ENCODE results near the gene GABRA1. TPM values are rescaled to one million over a fixed set of nuclear protein-coding genes. Genes with fewer than 3 reads are reported as not detected.

Gene GABRA1
- total RNA-seq = not detected

DNA sequence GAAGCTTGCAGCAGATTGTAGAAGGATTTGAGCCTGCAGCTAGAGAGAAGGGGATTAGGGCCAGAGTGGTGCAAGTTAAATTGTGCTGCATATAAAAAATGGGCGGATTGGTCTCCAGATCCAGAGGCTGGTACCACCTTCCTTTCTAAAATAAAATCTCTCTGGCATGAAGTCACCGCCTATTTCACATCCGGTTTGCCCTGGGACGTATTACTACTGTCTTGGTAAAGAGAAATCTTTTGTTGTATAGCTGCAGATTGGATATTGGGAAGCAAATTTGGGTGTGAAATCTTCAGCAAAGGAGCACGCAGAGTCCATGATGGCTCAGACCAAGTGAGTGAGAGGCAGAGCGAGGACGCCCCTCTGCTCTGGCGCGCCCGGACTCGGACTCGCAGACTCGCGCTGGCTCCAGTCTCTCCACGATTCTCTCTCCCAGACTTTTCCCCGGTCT, at the start of gene GABRA1:
GABRA1 (plus strand) TSS at position 180 of the 451 bp plus-strand sequence. CDS start 2,691 bp downstream, outside the sequence.
- no peaks in the 10 kb centered on the region for H3K9me3 Mint-ChIP-seq
- no peak within 1 kb of the TSS for H3K4me3 Mint-ChIP-seq
- no peaks in the 10 kb centered on the region for H3K4me1 Mint-ChIP-seq
- no peak within 1 kb of the TSS for H3K27ac Mint-ChIP-seq
- H3K36me3 Mint-ChIP-seq = no peaks in the 10 kb centered on the region
- peaks cover 36% of the 10 kb centered on the region for H3K27me3 Mint-ChIP-seq
- DNase-seq = no peak

DNA sequence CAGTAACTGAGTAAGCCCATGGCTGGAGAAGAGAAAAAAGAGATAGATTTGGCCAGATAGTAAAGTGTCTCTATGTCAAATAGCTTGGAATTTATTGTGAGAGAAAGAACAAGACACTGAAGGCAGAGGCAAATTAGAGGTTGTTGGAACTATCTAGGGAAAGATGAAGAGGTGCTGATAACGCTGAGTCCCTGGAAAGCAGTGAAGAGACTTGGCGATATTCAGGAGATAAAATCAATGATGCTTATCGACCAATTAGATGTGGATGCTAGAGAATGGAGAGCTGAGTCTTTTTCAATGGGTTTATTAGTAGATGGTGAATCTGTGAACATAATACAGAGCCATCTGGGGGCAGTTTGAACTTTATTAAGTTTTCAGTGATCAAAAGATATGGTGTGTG, 48.6 kb upstream of the GABRA1 start:
- no peaks in the 10 kb centered on the region for H3K27me3 Mint-ChIP-seq
- no peaks in the 10 kb centered on the region for H3K4me1 Mint-ChIP-seq
- no peaks in the 10 kb centered on the region for H3K9me3 Mint-ChIP-seq

DNA sequence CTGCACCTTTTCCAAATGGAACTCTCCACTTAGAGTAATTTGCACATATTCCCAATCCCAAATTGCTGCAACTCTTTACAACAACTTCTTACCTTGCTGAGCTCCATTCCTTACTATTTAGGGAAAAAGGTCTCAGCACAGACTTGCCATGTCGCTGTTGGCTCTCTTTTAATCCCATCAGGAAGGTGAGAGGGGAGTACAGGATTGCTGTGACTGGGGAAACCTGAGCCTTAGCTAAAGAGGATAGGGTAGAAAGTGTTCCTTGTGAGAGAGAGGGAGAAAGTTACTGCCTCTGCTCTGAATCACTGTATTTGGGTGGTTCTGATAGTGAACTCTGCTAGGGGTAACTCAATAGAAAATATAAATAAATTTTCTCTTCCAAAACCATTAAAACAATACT, 43.7 kb upstream of the GABRA1 start:
- Mint-ChIP-seq H3K4me3 (no peak overlapping the region), H3K9me3 (no peaks in the 10 kb centered on the region), H3K27me3 (no peaks in the 10 kb centered on the region), H3K27ac (no peak overlapping the region), H3K4me1 (no peaks in the 10 kb centered on the region), H3K36me3 (no peaks in the 10 kb centered on the region)
- DNase-seq = no peak

More for the DNA sequence above, 48.6 kb upstream of the GABRA1 start:
- no peaks in the 10 kb centered on the region for H3K36me3 Mint-ChIP-seq
- no peak overlapping the region for H3K27ac Mint-ChIP-seq
- no peak for DNase-seq
- no peak overlapping the region for H3K4me3 Mint-ChIP-seq

DNA sequence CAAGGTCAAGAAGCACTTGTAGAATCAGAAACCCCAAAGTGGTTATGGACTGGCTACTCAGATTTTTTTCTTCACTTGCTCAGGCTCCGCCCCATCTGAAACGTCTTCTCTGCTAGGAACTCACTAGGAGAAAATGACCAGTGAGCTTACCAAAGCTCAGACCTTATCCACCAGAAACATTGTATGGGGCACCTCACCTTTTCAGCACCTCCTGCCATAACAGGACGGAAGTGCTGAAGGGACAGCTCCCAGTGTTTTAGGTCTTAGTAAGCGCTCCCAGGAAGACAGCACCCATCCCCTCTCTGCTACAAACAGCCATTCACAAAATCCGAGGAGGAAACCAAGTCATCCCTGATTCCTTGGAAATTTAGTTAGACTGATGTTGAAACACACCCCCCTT, 1.2 kb upstream of the GABRA1 start:
- Mint-ChIP-seq H3K4me1 (no peaks in the 10 kb centered on the region), H3K27me3 (peaks cover 36% of the 10 kb centered on the region), H3K36me3 (no peaks in the 10 kb centered on the region), H3K9me3 (no peaks in the 10 kb centered on the region), H3K4me3 (no peak overlapping the region), H3K27ac (no peak overlapping the region)
- no peak for DNase-seq

DNA sequence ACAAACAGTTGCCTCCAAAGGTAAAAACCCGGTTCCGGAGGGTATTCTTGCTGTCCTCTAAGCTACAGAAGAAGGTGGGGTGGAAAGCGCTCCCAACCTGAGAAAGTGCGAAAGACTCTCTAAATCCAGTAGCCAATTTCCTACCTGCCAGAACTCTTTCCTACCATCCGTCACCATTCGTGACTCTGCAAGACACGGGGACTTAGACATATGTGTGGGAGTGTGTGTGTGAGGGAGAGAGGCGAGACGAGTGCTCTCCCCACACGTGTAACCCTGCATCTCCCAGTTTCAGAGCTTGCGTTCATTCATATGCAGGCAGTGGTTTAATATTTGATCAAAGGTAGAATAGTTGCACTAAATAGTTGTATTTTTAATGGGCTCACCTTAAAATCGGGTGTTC, 473 bp upstream of the GABRA1 start:
- Mint-ChIP-seq H3K9me3 (no peaks in the 10 kb centered on the region), H3K4me1 (no peaks in the 10 kb centered on the region), H3K27me3 (peaks cover 36% of the 10 kb centered on the region)

DNA sequence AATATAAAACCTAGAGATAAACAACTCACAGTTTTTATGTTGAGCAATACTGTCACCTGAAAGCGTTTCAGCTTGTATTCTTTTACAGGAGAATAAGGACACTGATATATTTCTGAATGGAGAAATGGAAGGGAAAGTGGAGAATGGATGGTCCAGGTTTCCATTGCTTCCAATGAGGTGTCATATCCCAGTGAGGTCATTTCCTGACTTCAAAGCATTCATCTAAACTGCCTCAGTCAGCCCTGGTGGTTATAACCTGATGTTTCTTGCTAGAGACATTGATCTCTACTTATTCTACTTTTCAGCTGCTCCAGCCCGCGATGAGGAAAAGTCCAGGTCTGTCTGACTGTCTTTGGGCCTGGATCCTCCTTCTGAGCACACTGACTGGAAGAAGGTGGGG, 2.6 kb downstream of the GABRA1 start:
- no peaks in the 10 kb centered on the region for H3K36me3 Mint-ChIP-seq
- H3K4me3 Mint-ChIP-seq = no peak overlapping the region
- no peak for DNase-seq
- no peak overlapping the region for H3K27ac Mint-ChIP-seq
- peaks cover 36% of the 10 kb centered on the region for H3K27me3 Mint-ChIP-seq
- no peaks in the 10 kb centered on the region for H3K4me1 Mint-ChIP-seq
- H3K9me3 Mint-ChIP-seq = no peaks in the 10 kb centered on the region

More for the DNA sequence above, 473 bp upstream of the GABRA1 start:
- Mint-ChIP-seq H3K27ac (no peak overlapping the region), H3K4me3 (no peak overlapping the region), H3K36me3 (no peaks in the 10 kb centered on the region)
- no peak for DNase-seq

DNA sequence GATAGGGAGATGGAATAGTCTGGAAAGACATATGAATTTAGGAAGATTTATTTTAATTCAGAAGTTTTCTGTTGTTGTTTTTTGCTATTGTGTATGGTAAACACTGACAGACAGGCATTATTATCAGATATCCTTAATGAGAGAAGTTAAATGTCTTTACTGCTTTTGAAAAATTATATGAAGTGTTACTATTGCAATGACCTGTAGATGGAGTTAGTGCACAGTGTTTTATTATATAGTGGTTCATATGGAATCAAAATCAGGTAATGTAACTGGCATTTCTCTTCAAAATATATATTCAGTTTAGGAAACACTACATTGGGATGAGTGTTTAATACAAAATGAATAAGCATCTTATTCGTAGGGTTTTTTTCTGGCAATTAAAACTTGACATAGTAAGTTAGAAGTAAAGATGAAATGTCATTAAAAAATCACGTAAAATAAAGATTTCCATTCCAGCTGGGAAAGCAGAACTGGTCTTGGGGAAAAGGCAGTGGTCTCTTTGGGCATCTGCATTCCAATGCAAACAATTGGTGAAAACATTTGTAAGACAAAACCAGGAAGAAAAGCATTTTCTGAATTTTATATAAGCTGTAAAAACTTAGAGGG, 3.9 kb downstream of the GABRA1 start:
- H3K9me3 Mint-ChIP-seq = no peaks in the 10 kb centered on the region
- no peak for DNase-seq
- no peaks in the 10 kb centered on the region for H3K4me1 Mint-ChIP-seq
- H3K27ac Mint-ChIP-seq = no peak overlapping the region
- H3K27me3 Mint-ChIP-seq = peaks cover 31% of the 10 kb centered on the region
- H3K4me3 Mint-ChIP-seq = no peak overlapping the region
- no peaks in the 10 kb centered on the region for H3K36me3 Mint-ChIP-seq

DNA sequence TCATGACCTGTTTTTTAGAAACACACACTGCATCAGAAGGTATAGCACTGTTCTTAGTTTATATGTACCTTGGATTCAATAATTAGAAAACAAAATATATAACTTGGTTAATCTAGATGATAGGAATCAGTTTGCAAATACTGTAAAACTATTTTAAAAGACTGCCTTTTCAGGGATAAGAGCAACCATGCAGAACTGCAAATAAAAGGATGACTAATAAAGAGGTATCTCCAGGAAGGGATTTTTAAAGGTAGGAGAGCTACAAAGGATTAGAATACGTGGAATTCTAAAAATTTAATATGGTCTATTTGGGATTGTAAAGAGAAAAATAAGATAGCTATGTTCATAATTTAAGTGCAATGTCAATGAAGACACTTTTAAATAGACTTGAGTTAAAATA, 9.4 kb downstream of the GABRA1 start:
- Mint-ChIP-seq H3K27ac (no peak overlapping the region), H3K36me3 (no peaks in the 10 kb centered on the region), H3K9me3 (no peaks in the 10 kb centered on the region), H3K4me1 (no peaks in the 10 kb centered on the region), H3K4me3 (no peak overlapping the region), H3K27me3 (no peaks in the 10 kb centered on the region)
- no peak for DNase-seq

DNA sequence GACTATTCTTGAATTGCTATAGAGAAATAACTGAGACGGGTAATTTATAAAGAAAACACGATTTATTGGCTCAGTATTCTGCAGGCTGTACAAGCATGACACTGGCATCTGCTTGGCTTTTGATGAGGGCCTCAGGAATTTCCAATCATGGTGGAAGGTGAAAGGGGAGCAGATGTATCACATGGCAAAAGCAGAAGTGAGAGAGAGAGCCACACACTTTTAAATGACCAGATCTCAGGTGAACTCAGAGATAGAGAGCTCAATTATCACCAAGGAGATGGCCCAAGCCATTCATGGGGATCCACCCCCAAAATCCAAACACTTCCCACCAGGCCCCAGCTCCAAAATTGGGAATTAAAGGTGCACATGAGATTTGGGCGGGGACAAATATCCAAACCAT, 15.3 kb downstream of the GABRA1 start:
- H3K36me3 Mint-ChIP-seq = no peaks in the 10 kb centered on the region
- H3K27me3 Mint-ChIP-seq = no peaks in the 10 kb centered on the region
- no peak overlapping the region for H3K4me3 Mint-ChIP-seq
- DNase-seq = no peak
- no peaks in the 10 kb centered on the region for H3K4me1 Mint-ChIP-seq
- no peaks in the 10 kb centered on the region for H3K9me3 Mint-ChIP-seq
- H3K27ac Mint-ChIP-seq = no peak overlapping the region

DNA sequence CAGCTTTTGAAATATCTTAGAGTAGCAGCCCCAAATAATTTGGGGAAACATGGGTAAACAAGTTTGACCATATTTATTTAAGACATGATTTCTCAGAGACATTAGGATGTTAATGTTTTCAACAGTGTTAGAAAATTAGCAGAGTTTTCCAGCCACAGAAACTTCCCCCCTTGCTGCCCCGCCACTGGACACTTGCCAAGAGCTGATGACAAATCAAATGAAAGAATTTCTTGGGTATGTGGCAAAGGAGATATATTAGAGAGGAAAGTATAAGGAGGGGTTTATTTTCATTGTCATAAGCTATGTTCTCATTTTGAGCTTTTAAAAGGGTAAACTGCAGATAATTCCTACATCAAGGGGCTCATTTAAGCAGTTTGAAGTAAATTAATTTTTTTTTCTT, 15.9 kb downstream of the GABRA1 start:
- Mint-ChIP-seq H3K27me3 (no peaks in the 10 kb centered on the region), H3K4me3 (no peak overlapping the region), H3K4me1 (no peaks in the 10 kb centered on the region), H3K36me3 (no peaks in the 10 kb centered on the region), H3K9me3 (no peaks in the 10 kb centered on the region), H3K27ac (no peak overlapping the region)
- no peak for DNase-seq

DNA sequence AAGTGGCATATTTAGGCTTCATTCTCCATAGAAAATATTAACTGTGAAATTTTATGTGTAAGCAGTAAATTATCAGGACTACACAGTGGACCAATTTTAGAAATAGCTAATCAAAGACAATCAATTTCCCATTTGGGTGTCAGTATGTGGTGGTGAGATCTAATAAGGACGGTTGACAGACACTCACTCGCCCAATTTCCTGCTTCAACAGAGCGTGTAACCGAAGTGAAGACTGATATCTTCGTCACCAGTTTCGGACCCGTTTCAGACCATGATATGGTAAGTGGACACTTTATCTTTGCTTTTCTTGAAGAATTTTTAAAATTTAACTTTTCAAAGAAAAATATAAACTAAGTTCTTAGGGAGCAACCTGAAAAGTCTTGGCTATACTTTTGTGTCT, 17.6 kb downstream of the GABRA1 start:
- Mint-ChIP-seq H3K27me3 (no peaks in the 10 kb centered on the region), H3K36me3 (no peaks in the 10 kb centered on the region), H3K9me3 (no peaks in the 10 kb centered on the region), H3K4me1 (no peaks in the 10 kb centered on the region), H3K27ac (no peak overlapping the region), H3K4me3 (no peak overlapping the region)
- no peak for DNase-seq

DNA sequence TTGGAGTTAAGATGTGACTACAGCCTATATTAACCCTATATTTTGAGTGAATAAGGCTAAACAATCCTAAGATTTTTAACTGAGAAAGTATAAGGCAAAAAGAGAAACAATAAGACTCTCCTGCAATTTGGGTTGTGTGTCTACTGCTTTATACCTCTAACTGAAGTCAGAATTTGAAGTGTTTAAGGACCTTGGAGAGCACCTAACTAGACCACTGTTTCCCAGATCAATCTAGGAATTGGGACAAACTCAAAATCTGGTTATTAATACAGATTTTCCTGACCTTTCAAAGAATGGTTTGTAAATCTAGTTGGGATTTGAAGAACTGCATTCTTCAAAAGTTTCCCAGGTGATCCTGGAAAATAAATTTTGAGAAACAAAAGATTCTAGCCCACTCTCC, 42.1 kb downstream of the GABRA1 start:
- no peaks in the 10 kb centered on the region for H3K27me3 Mint-ChIP-seq
- H3K9me3 Mint-ChIP-seq = no peaks in the 10 kb centered on the region

DNA sequence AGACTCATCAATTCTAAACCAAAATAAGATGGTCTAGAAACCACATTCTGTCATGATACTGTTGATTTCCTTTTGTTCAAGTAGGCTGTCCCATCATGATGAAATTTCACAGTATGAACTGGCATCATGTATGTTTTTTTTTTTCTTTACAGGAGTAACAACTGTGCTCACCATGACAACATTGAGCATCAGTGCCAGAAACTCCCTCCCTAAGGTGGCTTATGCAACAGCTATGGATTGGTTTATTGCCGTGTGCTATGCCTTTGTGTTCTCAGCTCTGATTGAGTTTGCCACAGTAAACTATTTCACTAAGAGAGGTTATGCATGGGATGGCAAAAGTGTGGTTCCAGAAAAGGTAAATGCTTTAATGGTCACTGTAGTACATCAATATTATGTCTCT, 47.6 kb downstream of the GABRA1 start:
- no peak overlapping the region for H3K27ac Mint-ChIP-seq
- no peaks in the 10 kb centered on the region for H3K9me3 Mint-ChIP-seq
- H3K4me3 Mint-ChIP-seq = no peak overlapping the region
- no peaks in the 10 kb centered on the region for H3K36me3 Mint-ChIP-seq
- H3K27me3 Mint-ChIP-seq = no peaks in the 10 kb centered on the region
- no peak for DNase-seq
- H3K4me1 Mint-ChIP-seq = no peaks in the 10 kb centered on the region

More for the DNA sequence above, 42.1 kb downstream of the GABRA1 start:
- H3K27ac Mint-ChIP-seq = no peak overlapping the region
- H3K4me3 Mint-ChIP-seq = no peak overlapping the region
- no peaks in the 10 kb centered on the region for H3K36me3 Mint-ChIP-seq
- H3K4me1 Mint-ChIP-seq = no peaks in the 10 kb centered on the region
- no peak for DNase-seq

DNA sequence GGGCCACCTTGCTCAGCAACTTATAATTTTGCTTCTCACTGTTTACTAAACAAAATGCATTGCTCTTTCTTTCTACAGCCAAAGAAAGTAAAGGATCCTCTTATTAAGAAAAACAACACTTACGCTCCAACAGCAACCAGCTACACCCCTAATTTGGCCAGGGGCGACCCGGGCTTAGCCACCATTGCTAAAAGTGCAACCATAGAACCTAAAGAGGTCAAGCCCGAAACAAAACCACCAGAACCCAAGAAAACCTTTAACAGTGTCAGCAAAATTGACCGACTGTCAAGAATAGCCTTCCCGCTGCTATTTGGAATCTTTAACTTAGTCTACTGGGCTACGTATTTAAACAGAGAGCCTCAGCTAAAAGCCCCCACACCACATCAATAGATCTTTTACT, 49.1 kb downstream of the GABRA1 start:
- no peaks in the 10 kb centered on the region for H3K9me3 Mint-ChIP-seq
- no peak overlapping the region for H3K27ac Mint-ChIP-seq
- no peak overlapping the region for H3K4me3 Mint-ChIP-seq
- no peaks in the 10 kb centered on the region for H3K27me3 Mint-ChIP-seq
- DNase-seq = no peak
- no peaks in the 10 kb centered on the region for H3K4me1 Mint-ChIP-seq
- no peaks in the 10 kb centered on the region for H3K36me3 Mint-ChIP-seq

DNA sequence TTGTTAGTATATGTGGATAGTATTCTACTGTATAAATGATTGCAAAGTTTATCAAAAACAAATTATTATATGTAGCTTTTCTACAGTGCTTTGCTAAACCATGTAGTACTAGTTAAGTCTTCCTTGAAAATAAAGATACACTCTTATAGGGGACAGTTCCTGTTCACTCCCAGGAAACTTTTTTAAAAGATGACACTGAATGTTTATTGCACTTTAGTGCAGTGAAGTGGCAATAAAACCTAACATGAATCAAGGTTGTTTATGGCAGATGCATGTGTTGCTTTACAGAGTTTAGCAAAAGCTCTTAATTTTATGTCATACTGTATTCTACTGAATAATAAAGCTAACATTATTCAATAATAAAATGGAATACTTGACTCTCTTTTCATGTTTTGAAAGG, 51.7 kb downstream of the GABRA1 start:
- no peak overlapping the region for H3K4me3 Mint-ChIP-seq
- no peaks in the 10 kb centered on the region for H3K36me3 Mint-ChIP-seq
- no peak for DNase-seq
- no peaks in the 10 kb centered on the region for H3K27me3 Mint-ChIP-seq
- H3K9me3 Mint-ChIP-seq = peaks cover 6% of the 10 kb centered on the region
- no peak overlapping the region for H3K27ac Mint-ChIP-seq
- H3K4me1 Mint-ChIP-seq = no peaks in the 10 kb centered on the region

DNA sequence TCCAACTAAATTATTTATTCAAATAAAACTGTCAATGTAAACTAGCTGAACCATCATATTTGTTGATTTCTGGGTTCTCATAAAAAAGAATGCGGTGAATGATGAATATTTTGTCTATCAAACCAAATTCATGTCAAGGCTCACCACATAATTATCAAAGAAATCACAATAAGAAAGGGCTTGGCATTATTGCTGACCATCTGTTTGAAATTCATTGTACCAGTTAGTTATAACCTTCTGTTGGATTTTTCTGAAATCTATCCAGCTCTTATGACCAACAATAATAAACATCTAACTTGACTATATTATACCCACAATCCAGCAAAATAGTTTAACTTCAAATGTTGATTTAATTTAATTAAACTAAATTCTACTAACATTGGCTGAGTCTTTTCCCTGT, 53.1 kb downstream of the GABRA1 start:
- Mint-ChIP-seq H3K36me3 (no peaks in the 10 kb centered on the region), H3K27me3 (no peaks in the 10 kb centered on the region), H3K4me3 (no peak overlapping the region), H3K27ac (no peak overlapping the region), H3K4me1 (no peaks in the 10 kb centered on the region), H3K9me3 (peaks cover 11% of the 10 kb centered on the region)
- no peak for DNase-seq

Data from activated naive CD8-positive, alpha-beta T cell treated with anti-CD3 and anti-CD28 coated beads for 36 hours (primary cell).